ENCODE results near the gene PROSER3. TPM values are rescaled to one million over a fixed set of nuclear protein-coding genes. Genes with fewer than 3 reads are reported as not detected.

Gene PROSER3
- total and polyA plus RNA-seq, 9 of the 15 experiments (the other 6 are each of a cell fraction or from before 2014, with no cell fraction given), result 1.0 to 39.5 (median 5.1) TPM

- TF ChIP-seq, protein P1, sequence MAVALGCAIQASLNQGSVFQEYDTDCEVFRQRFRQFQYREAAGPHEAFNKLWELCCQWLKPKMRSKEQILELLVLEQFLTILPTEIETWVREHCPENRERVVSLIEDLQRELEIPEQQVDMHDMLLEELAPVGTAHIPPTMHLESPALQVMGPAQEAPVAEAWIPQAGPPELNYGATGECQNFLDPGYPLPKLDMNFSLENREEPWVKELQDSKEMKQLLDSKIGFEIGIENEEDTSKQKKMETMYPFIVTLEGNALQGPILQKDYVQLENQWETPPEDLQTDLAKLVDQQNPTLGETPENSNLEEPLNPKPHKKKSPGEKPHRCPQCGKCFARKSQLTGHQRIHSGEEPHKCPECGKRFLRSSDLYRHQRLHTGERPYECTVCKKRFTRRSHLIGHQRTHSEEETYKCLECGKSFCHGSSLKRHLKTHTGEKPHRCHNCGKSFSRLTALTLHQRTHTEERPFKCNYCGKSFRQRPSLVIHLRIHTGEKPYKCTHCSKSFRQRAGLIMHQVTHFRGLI (CRISPR knock-in tag; IDR thresholded peaks at IDR 0.05), result no peak
- TF ChIP-seq TEAD1 (CRISPR knock-in tag; IDR thresholded peaks at IDR 0.05) (no peak), RBFOX2 (IDR thresholded peaks at IDR 0.05; ENCODE audit: low read depth, low read length) (no peak), HMBOX1 (IDR thresholded peaks at IDR 0.05) (no peak), FOXJ3 (CRISPR knock-in tag; IDR thresholded peaks at IDR 0.05) (no peak), NCOA2 (IDR thresholded peaks at IDR 0.05; ENCODE audit: partially characterized antibody in 2 of 2) (no peak), GATA2 (CRISPR knock-in tag; IDR thresholded peaks at IDR 0.05) (no peak), MEIS2 (IDR thresholded peaks at IDR 0.05; ENCODE audit: partially characterized antibody) (peak; percentile 92), BRD4 (IDR thresholded peaks at IDR 0.05) (no peak), BRF2 (IDR thresholded peaks at IDR 0.05; ENCODE audit: borderline replicate concordance, insufficient read depth, insufficient read length) (no peak), ZNF589 (CRISPR knock-in tag; IDR thresholded peaks at IDR 0.05; ENCODE audit: low read depth) (no peak), ZC3H11A (IDR thresholded peaks at IDR 0.05; ENCODE audit: low read depth, low read length) (no peak), MCM5 (IDR thresholded peaks at IDR 0.05; ENCODE audit: low read depth) (no peak)
- TF ChIP-seq, protein P2, sequence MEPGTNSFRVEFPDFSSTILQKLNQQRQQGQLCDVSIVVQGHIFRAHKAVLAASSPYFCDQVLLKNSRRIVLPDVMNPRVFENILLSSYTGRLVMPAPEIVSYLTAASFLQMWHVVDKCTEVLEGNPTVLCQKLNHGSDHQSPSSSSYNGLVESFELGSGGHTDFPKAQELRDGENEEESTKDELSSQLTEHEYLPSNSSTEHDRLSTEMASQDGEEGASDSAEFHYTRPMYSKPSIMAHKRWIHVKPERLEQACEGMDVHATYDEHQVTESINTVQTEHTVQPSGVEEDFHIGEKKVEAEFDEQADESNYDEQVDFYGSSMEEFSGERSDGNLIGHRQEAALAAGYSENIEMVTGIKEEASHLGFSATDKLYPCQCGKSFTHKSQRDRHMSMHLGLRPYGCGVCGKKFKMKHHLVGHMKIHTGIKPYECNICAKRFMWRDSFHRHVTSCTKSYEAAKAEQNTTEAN (CRISPR knock-in tag; IDR thresholded peaks at IDR 0.05), result no peak
- TF ChIP-seq, protein P3, sequence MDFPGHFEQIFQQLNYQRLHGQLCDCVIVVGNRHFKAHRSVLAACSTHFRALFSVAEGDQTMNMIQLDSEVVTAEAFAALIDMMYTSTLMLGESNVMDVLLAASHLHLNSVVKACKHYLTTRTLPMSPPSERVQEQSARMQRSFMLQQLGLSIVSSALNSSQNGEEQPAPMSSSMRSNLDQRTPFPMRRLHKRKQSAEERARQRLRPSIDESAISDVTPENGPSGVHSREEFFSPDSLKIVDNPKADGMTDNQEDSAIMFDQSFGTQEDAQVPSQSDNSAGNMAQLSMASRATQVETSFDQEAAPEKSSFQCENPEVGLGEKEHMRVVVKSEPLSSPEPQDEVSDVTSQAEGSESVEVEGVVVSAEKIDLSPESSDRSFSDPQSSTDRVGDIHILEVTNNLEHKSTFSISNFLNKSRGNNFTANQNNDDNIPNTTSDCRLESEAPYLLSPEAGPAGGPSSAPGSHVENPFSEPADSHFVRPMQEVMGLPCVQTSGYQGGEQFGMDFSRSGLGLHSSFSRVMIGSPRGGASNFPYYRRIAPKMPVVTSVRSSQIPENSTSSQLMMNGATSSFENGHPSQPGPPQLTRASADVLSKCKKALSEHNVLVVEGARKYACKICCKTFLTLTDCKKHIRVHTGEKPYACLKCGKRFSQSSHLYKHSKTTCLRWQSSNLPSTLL (IDR thresholded peaks at IDR 0.05), result no peak
Measured at GRCh38 chr19:35745328-35746086, 12.5 kb upstream of the PROSER3 start, which contains the start of the genes PSENEN and U2AF1L4 (continued).

All from K562 (cell line).